K562 (cell line): Measurements from ENCODE around the gene TMEM107. TPM values are rescaled to one million over a fixed set of nuclear protein-coding genes. Genes with fewer than 3 reads are reported as not detected.

ENCODE experiments used
- ARNT ChIP-seq, 2 experiments: fragments of 450-650 bp; IDR thresholded peaks; 2 replicates each; pipeline ENCODE4 v1.6.1; 2016; ENCODE audit warnings: mild to moderate bottlenecking in 1 of 2
- CREM ChIP-seq: IDR thresholded peaks from 2 replicates; pipeline ENCODE4 v1.6.1; 2014; ENCODE audit warnings: antibody characterized with exemption, low read depth
- DPF2 ChIP-seq: fragments of 450-650 bp; IDR thresholded peaks from 2 replicates; pipeline ENCODE4 v1.6.1; 2016
- KLF10 ChIP-seq: fragments of 250-450 bp; sonication (Bioruptor Pico); IDR thresholded peaks from 2 replicates; pipeline ENCODE4 v1.6.1; 2021; ENCODE audit warnings: matching md5 sums
- MLLT1 ChIP-seq, 2 experiments: fragments of 450-650 bp; IDR thresholded peaks; 2 replicates each; pipeline ENCODE4 v1.6.1; 2016
- NR2C1 ChIP-seq, 2 experiments: fragments of 450-650 bp; IDR thresholded peaks; 2 replicates each; pipeline ENCODE4 v1.6.1; 2017; ENCODE audit warnings: mild to moderate bottlenecking in 2 of 2, antibody characterized with exemption in 1 of 2, inconsistent platforms in 1 of 2, missing compliant biosample characterization in 1 of 2, missing genetic modification characterization in 1 of 2
- PURB ChIP-seq: sonication (generic); formaldehyde crosslinking; IDR thresholded peaks from 2 replicates; pipeline ENCODE4 v1.9.0; 2021; ENCODE audit warnings: low read depth, mild to moderate bottlenecking, missing genetic modification reagents
- SMARCA5 ChIP-seq: fragments of 450-650 bp; IDR thresholded peaks from 2 replicates; pipeline ENCODE4 v1.6.1; 2016
- THAP7 ChIP-seq: fragments of 250-450 bp; sonication (Bioruptor Pico); IDR thresholded peaks from 2 replicates; pipeline ENCODE4 v1.5.0; 2021
- ZBTB40 ChIP-seq, 2 experiments: fragments of 450-650 bp in 1 of 2; sonication (generic) in 1 of 2; formaldehyde crosslinking in 1 of 2; IDR thresholded peaks; 2 replicates each; pipeline versions ENCODE4 v1.7.1 to v1.9.0; 2016 to 2022; ENCODE audit warnings: inconsistent platforms in 1 of 2, mild to moderate bottlenecking in 1 of 2, missing genetic modification reagents in 1 of 2
- ZC3H4 ChIP-seq: sonication (generic); formaldehyde crosslinking; IDR thresholded peaks from 2 replicates; pipeline ENCODE4 v1.9.0; 2021; ENCODE audit warnings: missing genetic modification reagents, borderline replicate concordance
- polyA plus RNA-seq, 8 experiments: library from polyadenylated mRNA; depleted of rRNA in 4 of 8; stranded (reverse) in 5 of 8; unstranded in 3 of 8; fragments of >200 nt; fragmentation: Nextera tagmentation in 2 of 8; fragmentation: Illumina TruSeq in 1 of 8; extraction: Ambion mirVana in 2 of 8; extraction: Trizol in 1 of 8; gene quantifications; 2 replicates each; pipeline versions ENCODE4 v1.2.1 to v1.2.3, GENCODE V29; 2011 to 2014; ENCODE audit warnings: inconsistent platforms in 1 of 8, missing spikeins in 1 of 8
- total RNA-seq, 7 experiments: library from RNA; depleted of rRNA in 6 of 7; stranded (reverse); fragments of >200 nt in 6 of 7; fragmentation: Illumina TruSeq in 2 of 7; extraction: Trizol in 2 of 7; gene quantifications; 2 replicates each; pipeline versions ENCODE4 v1.2.1 to v1.2.3, GENCODE V29; 2011 to 2021; ENCODE audit warnings: low replicate concordance in 1 of 7
- TF ChIP-seq, protein P1 (sequence below): fragments of 250-450 bp; sonication (Bioruptor Pico); IDR thresholded peaks from 2 replicates; pipeline ENCODE4 v1.4.0; 2020

Gene TMEM107
- total and polyA plus RNA-seq, 9 of the 15 experiments (the other 6 are each of a cell fraction or from before 2014, with no cell fraction given) = 7.1 to 26.2 (median 16.9) TPM

GRCh38 chr17:8220783-8221662, 44.8 kb upstream of the TMEM107 start (continued):
- TF ChIP-seq CREM = peak; percentile 81
- no peak for TF ChIP-seq THAP7 (CRISPR knock-in tag)
- TF ChIP-seq NR2C1 (IDR thresholded peaks at IDR 0.05) = 0 out of 2 replicates have a peak, but pooled peaks have one; percentile 9
- 0 out of 2 replicates have a peak, but pooled peaks have one; percentile 7 for TF ChIP-seq NR2C1 (tag; IDR thresholded peaks at IDR 0.05)
- TF ChIP-seq ARNT (IDR thresholded peaks at IDR 0.05) = peak in 1 of 2 experiments; percentile 93; a peak in 3 of 4 replicates
- TF ChIP-seq MLLT1 (IDR thresholded peaks at IDR 0.05) = no peak
- TF ChIP-seq DPF2 = no peak
- TF ChIP-seq, protein P1, sequence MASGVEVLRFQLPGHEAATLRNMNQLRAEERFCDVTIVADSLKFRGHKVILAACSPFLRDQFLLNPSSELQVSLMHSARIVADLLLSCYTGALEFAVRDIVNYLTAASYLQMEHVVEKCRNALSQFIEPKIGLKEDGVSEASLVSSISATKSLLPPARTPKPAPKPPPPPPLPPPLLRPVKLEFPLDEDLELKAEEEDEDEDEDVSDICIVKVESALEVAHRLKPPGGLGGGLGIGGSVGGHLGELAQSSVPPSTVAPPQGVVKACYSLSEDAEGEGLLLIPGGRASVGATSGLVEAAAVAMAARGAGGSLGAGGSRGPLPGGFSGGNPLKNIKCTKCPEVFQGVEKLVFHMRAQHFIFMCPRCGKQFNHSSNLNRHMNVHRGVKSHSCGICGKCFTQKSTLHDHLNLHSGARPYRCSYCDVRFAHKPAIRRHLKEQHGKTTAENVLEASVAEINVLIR = 0 out of 2 replicates have a peak, but pooled peaks have one; percentile 14
- TF ChIP-seq SMARCA5 = no peak
- no peak for TF ChIP-seq PURB (CRISPR knock-in tag)
- TF ChIP-seq ZBTB40 (IDR thresholded peaks at IDR 0.05) = peak; percentile 82
- no peak for TF ChIP-seq ZBTB40 (CRISPR knock-in tag; IDR thresholded peaks at IDR 0.05)
- TF ChIP-seq KLF10 (CRISPR knock-in tag) = no peak
- TF ChIP-seq ZC3H4 = no peak
